Measurements from ENCODE around the gene SHROOM4.

Gene SHROOM4, protein sequence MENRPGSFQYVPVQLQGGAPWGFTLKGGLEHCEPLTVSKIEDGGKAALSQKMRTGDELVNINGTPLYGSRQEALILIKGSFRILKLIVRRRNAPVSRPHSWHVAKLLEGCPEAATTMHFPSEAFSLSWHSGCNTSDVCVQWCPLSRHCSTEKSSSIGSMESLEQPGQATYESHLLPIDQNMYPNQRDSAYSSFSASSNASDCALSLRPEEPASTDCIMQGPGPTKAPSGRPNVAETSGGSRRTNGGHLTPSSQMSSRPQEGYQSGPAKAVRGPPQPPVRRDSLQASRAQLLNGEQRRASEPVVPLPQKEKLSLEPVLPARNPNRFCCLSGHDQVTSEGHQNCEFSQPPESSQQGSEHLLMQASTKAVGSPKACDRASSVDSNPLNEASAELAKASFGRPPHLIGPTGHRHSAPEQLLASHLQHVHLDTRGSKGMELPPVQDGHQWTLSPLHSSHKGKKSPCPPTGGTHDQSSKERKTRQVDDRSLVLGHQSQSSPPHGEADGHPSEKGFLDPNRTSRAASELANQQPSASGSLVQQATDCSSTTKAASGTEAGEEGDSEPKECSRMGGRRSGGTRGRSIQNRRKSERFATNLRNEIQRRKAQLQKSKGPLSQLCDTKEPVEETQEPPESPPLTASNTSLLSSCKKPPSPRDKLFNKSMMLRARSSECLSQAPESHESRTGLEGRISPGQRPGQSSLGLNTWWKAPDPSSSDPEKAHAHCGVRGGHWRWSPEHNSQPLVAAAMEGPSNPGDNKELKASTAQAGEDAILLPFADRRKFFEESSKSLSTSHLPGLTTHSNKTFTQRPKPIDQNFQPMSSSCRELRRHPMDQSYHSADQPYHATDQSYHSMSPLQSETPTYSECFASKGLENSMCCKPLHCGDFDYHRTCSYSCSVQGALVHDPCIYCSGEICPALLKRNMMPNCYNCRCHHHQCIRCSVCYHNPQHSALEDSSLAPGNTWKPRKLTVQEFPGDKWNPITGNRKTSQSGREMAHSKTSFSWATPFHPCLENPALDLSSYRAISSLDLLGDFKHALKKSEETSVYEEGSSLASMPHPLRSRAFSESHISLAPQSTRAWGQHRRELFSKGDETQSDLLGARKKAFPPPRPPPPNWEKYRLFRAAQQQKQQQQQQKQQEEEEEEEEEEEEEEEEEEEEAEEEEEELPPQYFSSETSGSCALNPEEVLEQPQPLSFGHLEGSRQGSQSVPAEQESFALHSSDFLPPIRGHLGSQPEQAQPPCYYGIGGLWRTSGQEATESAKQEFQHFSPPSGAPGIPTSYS (N-terminal part only)

GRCh38 chrX:50813843-50814661 is at the start of gene SHROOM4:
TSS of gene SHROOM4 (minus strand) at chrX:50814194. CDS start at chrX:50814018, 176 bp downstream.
- peak; percentile 28 for DNase-seq (ENCODE audit: low read depth, low spot score)

GRCh38 chrX:50863471-50863870 is 49.5 kb upstream of the SHROOM4 start:
- no peak for DNase-seq (ENCODE audit: low read depth, low spot score)

- no peak for DNase-seq (ENCODE audit: low read depth, low spot score)
These were observed 46.5 kb upstream of the SHROOM4 start for GRCh38 chrX:50860518-50860917.

- DNase-seq (ENCODE audit: low read depth, low spot score), result no peak
These were observed 44.6 kb upstream of the SHROOM4 start for GRCh38 chrX:50858548-50858947.

GRCh38 chrX:50853399-50853798 is 39.4 kb upstream of the SHROOM4 start:
- DNase-seq (ENCODE audit: low read depth, low spot score), result no peak

GRCh38 chrX:50852524-50852923 is 38.5 kb upstream of the SHROOM4 start:
- no peak for DNase-seq (ENCODE audit: low read depth, low spot score)

GRCh38 chrX:50842221-50842620 is 28.2 kb upstream of the SHROOM4 start:
- no peak for DNase-seq (ENCODE audit: low read depth, low spot score)

DNA sequence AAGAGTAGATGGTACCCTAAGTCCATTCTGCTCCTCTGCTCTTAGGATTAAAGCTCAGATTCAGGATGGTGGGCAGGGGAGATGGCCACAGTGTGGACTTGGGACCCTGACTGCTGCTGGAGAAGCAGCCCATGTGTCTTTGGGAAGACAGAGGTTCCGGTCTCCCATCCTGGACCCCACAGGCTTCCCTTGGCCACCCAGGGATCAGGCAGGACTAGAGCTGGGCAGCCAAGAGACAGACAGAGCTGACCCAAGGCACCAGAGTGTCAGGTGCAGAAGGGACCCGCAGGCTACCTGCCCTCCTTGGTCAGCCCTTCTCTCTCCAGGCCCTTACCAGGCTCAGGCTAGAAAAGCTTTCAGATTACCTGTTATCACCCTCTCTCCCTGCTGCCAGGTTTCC is 25.7 kb upstream of the SHROOM4 start:
- DNase-seq (ENCODE audit: low read depth, low spot score), result no peak

DNA sequence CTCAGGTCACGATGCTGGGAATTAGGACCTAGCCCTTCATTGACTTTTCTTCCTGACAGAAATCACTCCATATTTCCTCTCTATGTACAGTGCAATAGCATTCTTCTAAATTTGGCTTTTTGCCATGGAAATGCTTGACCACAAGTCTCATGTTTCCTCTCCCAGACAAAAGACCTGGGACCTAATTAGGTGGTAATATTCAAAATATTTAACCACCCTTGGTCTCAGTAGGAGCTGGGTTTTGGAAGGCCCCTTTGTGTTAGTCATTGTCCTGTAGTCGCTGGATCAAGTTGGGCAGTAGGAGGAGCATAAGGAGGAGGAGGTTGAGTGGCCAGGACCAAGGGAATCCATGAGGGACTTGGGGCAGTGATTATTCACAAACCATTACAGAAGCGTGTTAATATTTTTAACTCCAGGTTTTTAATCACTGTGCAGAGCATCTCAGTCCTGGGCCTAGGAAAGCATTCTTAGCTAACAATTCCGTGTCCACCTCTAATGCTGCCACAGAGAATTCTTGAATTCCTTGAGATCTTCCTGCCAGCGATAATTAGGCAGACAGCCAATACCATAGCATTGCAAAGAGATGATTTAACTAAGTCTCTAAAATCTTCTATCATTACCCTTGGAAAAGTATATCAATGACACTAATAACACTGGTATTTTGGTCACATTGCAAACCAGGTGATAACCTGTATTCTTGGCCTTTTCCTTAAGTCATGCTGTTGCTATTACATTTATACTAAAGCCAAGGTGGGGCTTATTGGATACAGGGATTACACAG is 25.0 kb upstream of the SHROOM4 start:
- DNase-seq (ENCODE audit: low read depth, low spot score), result no peak

GRCh38 chrX:50827996-50828395 is 14.0 kb upstream of the SHROOM4 start:
- no peak for DNase-seq (ENCODE audit: low read depth, low spot score)

DNA sequence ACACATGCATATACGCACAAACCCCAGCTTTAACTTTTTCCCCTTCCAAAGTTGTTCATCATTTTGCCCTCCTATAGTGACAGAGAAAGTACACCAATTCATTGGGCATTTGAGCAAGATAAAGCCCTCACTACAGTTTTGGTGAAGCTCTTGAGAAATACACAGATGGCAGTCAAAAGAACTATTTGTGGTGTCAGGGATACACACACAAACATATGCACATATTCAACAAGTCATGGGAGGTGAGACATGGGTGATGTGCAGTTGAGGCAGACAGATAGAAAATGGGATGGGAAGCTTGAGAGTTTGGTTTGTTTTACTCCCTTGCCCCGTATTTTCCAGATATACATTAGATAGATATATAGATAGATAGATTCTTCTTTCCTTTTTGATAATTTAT is 11.8 kb upstream of the SHROOM4 start:
- no peak for DNase-seq (ENCODE audit: low read depth, low spot score)

- DNase-seq (ENCODE audit: low read depth, low spot score), result no peak
These were observed 5.0 kb upstream of the SHROOM4 start for GRCh38 chrX:50818986-50819385.

GRCh38 chrX:50815120-50815519 is 1.1 kb upstream of the SHROOM4 start:
- DNase-seq (ENCODE audit: low read depth, low spot score), result no peak

DNA sequence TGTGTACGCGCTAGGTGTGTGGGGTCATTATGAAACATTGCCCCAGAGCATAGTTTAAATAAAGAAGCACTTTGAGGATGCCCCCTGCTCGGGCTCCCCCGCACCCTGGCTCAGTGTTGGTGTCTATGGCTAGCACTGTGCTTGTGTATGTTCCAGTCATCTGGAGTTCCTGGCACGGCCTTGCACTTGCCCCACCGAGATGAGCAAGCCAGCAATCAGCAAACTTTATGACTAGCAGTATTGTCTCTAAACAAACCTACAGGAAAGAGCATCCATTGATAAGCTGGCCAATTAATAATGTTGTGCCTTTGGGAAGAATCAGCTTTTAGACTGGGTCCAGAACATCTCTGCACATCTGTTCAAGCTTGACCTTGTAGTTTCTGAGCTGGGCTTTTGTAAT is 707 bp upstream of the SHROOM4 start:
- no peak for DNase-seq (ENCODE audit: low read depth, low spot score)

- no peak for DNase-seq (ENCODE audit: low read depth, low spot score)
These were observed 775 bp downstream of the SHROOM4 start for GRCh38 chrX:50812995-50813842.

- no peak for DNase-seq (ENCODE audit: low read depth, low spot score)
These were observed 8.7 kb downstream of the SHROOM4 start for GRCh38 chrX:50805276-50805675.

GRCh38 chrX:50801135-50801534 is 12.9 kb downstream of the SHROOM4 start:
- DNase-seq (ENCODE audit: low read depth, low spot score), result no peak

GRCh38 chrX:50799531-50799961 is 14.4 kb downstream of the SHROOM4 start:
- DNase-seq (ENCODE audit: low read depth, low spot score), result no peak

GRCh38 chrX:50798783-50799182 is 15.2 kb downstream of the SHROOM4 start:
- no peak for DNase-seq (ENCODE audit: low read depth, low spot score)
